H9 (cell line): Measurements from ENCODE around the gene PARD6G. TPM values are rescaled to one million over a fixed set of nuclear protein-coding genes. Genes with fewer than 3 reads are reported as not detected.

Experiments used
- DNase-seq: peaks from one replicate; pipeline ENCODE4 v3.0.0-alpha.2; 2017
- H2AFZ ChIP-seq: one replicate; pipeline ENCODE4 v1.6.1; 2013; ENCODE audit warnings: mild to moderate bottlenecking, low read length, control low read depth, moderate library complexity
- H2AK5ac ChIP-seq: 2 replicates; pipeline ENCODE4 v1.6.1; 2013; ENCODE audit warnings: low read length, control low read depth, mixed read lengths; ENCODE audit not compliant: insufficient read length
- H2BK120ac ChIP-seq: one replicate; pipeline ENCODE4 v1.6.1; 2013; ENCODE audit warnings: low read depth, mild to moderate bottlenecking, low read length, control low read depth, inconsistent platforms; ENCODE audit not compliant: poor library complexity, severe bottlenecking
- H2BK12ac ChIP-seq: 2 replicates; pipeline ENCODE4 v1.6.1; 2013; ENCODE audit warnings: low read length, control low read depth, mixed read lengths, low read depth; ENCODE audit not compliant: insufficient read length
- H2BK15ac ChIP-seq: 2 replicates; pipeline ENCODE4 v1.6.1; 2013; ENCODE audit warnings: low read depth, low read length, control low read depth
- H2BK20ac ChIP-seq: one replicate; pipeline ENCODE4 v1.6.1; 2013; ENCODE audit warnings: low read depth, mild to moderate bottlenecking, low read length, control low read depth, inconsistent platforms; ENCODE audit not compliant: poor library complexity, severe bottlenecking
- H2BK5ac ChIP-seq: 2 replicates; pipeline ENCODE4 v1.6.1; 2013; ENCODE audit warnings: low read length, control low read depth, mixed read lengths; ENCODE audit not compliant: insufficient read length
- H3K14ac ChIP-seq: 2 replicates; pipeline ENCODE4 v1.6.1; 2013; ENCODE audit warnings: low read length, control low read depth; ENCODE audit not compliant: insufficient read depth
- H3K18ac ChIP-seq: 2 replicates; pipeline ENCODE4 v1.6.1; 2013; ENCODE audit warnings: low read depth, mild to moderate bottlenecking, mixed read lengths, low read length, control low read depth; ENCODE audit not compliant: insufficient read length
- H3K23ac ChIP-seq: 2 replicates; pipeline ENCODE4 v1.6.1; 2013; ENCODE audit warnings: low read length, control low read depth, mixed read lengths, low read depth; ENCODE audit not compliant: insufficient read length
- H3K23me2 ChIP-seq: 2 replicates; pipeline ENCODE4 v1.6.1; 2013; ENCODE audit warnings: low read depth, mild to moderate bottlenecking, mixed read lengths, low read length, control low read depth; ENCODE audit not compliant: insufficient read length, poor library complexity, severe bottlenecking
- H3K27ac ChIP-seq: 2 replicates; pipeline ENCODE4 v1.5.1; 2013; ENCODE audit warnings: low read length, control low read depth, mixed read lengths, low read depth; ENCODE audit not compliant: insufficient read length
- H3K27me3 ChIP-seq: 2 replicates; pipeline ENCODE4 v1.6.1; 2013; ENCODE audit warnings: low read length, control low read depth, inconsistent platforms; ENCODE audit not compliant: insufficient read depth
- H3K4ac ChIP-seq: 2 replicates; pipeline ENCODE4 v1.6.1; 2013; ENCODE audit warnings: low read depth, mild to moderate bottlenecking, control low read depth, inconsistent platforms, low read length, moderate library complexity
- H3K4me1 ChIP-seq: 2 replicates; pipeline ENCODE4 v1.6.1; 2013; ENCODE audit warnings: low read length, control low read depth, inconsistent platforms; ENCODE audit not compliant: insufficient read depth
- H3K4me2 ChIP-seq: 2 replicates; pipeline ENCODE4 v1.6.1; 2013; ENCODE audit warnings: low read length, control low read depth, mixed read lengths; ENCODE audit not compliant: insufficient read length, insufficient read depth
- H3K56ac ChIP-seq: 2 replicates; pipeline ENCODE4 v1.6.1; 2013; ENCODE audit warnings: low read depth, mild to moderate bottlenecking, mixed read lengths, low read length, control low read depth; ENCODE audit not compliant: insufficient read length
- H3K79me1 ChIP-seq: 2 replicates; pipeline ENCODE4 v1.6.1; 2013; ENCODE audit warnings: low read depth, mild to moderate bottlenecking, moderate library complexity, low read length, control low read depth, inconsistent platforms; ENCODE audit not compliant: insufficient read depth, poor library complexity, severe bottlenecking
- H3K79me2 ChIP-seq: 2 replicates; pipeline ENCODE4 v1.6.1; 2013; ENCODE audit warnings: low read length, control low read depth, inconsistent platforms; ENCODE audit not compliant: insufficient read depth
- H3K9ac ChIP-seq: 2 replicates; pipeline ENCODE4 v1.6.1; 2013; ENCODE audit warnings: low read length, control low read depth, mixed read lengths; ENCODE audit not compliant: insufficient read length; ENCODE audit errors: extremely low read depth
- H3K9me3 ChIP-seq: one replicate; pipeline ENCODE4 v1.6.1; 2013; ENCODE audit warnings: low read depth, low read length, inconsistent platforms; ENCODE audit not compliant: control insufficient read depth
- H3T11ph ChIP-seq: one replicate; pipeline ENCODE4 v1.6.1; 2013; ENCODE audit warnings: mild to moderate bottlenecking, low read length, control low read depth, inconsistent platforms
- H4K20me1 ChIP-seq: one replicate; pipeline ENCODE4 v1.6.1; 2013; ENCODE audit not compliant: control insufficient read depth, insufficient read length, insufficient read depth
- H4K5ac ChIP-seq: 2 replicates; pipeline ENCODE4 v1.6.1; 2013; ENCODE audit warnings: low read depth, mild to moderate bottlenecking, mixed read lengths, low read length, control low read depth; ENCODE audit not compliant: insufficient read length
- H4K8ac ChIP-seq: replicated peaks from 2 replicates; pipeline ENCODE4 v1.6.1; 2013; ENCODE audit warnings: low read length, control low read depth, mixed read lengths, low read depth; ENCODE audit not compliant: insufficient read length
- H4K91ac ChIP-seq: 2 replicates; pipeline ENCODE4 v1.6.1; 2013; ENCODE audit warnings: low read depth, mild to moderate bottlenecking, moderate library complexity, mixed read lengths, low read length, control low read depth; ENCODE audit not compliant: insufficient read length
- H3K27ac Mint-ChIP-seq, 3 experiments: 2 replicates in 2 of 3; 3 replicates in 1 of 3; pipeline ENCODE4 v1.8.0; 2020 to 2021; ENCODE audit warnings: mixed read lengths in 3 of 3, mild to moderate bottlenecking in 1 of 3, moderate library complexity in 1 of 3
- H3K27me3 Mint-ChIP-seq: 2 replicates; pipeline ENCODE4 v1.8.0; 2021; ENCODE audit warnings: low read depth, mild to moderate bottlenecking, moderate library complexity, mixed read lengths
- H3K36me3 Mint-ChIP-seq, 3 experiments: 2 replicates in 2 of 3; 3 replicates in 1 of 3; pipeline ENCODE4 v1.8.0; 2020 to 2021; ENCODE audit warnings: low read depth in 3 of 3, mixed read lengths in 3 of 3; ENCODE audit not compliant: insufficient read depth in 1 of 3
- H3K4me1 Mint-ChIP-seq, 2 experiments: 2 replicates each; pipeline ENCODE4 v1.8.0; 2020; ENCODE audit warnings: mixed read lengths in 2 of 2
- H3K4me3 Mint-ChIP-seq, 2 experiments: 2 replicates in 1 of 2; 3 replicates in 1 of 2; pipeline ENCODE4 v1.8.0; 2020 to 2021; ENCODE audit warnings: mild to moderate bottlenecking in 2 of 2, mixed read lengths in 2 of 2, moderate library complexity in 1 of 2
- H3K9me3 Mint-ChIP-seq, 2 experiments: 2 replicates in 1 of 2; 3 replicates in 1 of 2; pipeline ENCODE4 v1.8.0; 2020; ENCODE audit warnings: mild to moderate bottlenecking in 2 of 2, mixed read lengths in 2 of 2, moderate library complexity in 1 of 2
- WGBS: extraction: QIAGEN DNeasy Blood & Tissue Kit; methylation state at CpG from one replicate; pipeline ENCODE4 v1.1.7; 2013; ENCODE audit warnings: missing lambda C conversion rate, low lambda C conversion rate, mixed read lengths; ENCODE audit not compliant: insufficient read length; ENCODE audit errors: extremely low coverage; 5-methylcytosine and 5-hydroxymethylcytosine counted together
- total RNA-seq: library from RNA; stranded (reverse); gene quantifications from 2 replicates; pipeline ENCODE4 v1.2.1, GENCODE V29; 2021
- TF ChIP-seq, protein P1 (sequence below): fragments of 200-600 bp; sonication (generic); conservative IDR thresholded peaks from 3 replicates; pipeline ENCODE4 v1.8.0; 2021; ENCODE audit warnings: antibody characterized with exemption, mild to moderate bottlenecking

PARD6G gene
- total RNA-seq, 1 experiment from 2014 or later, result 11.2 TPM

GRCh38 chr18:80192653-80193385, 54.5 kb downstream of the PARD6G start:
- H3K27ac ChIP-seq, result no peak overlapping the region
- H3K79me2 ChIP-seq, result no peaks in the 10 kb centered on the region
- H3K27me3 Mint-ChIP-seq, result 0 out of 2 replicates have a peak, but pooled peaks cover 3% of the 10 kb centered on the region
- H3K23ac ChIP-seq, result no peak overlapping the region
- no peak overlapping the region for H2BK5ac ChIP-seq
- H3K56ac ChIP-seq, result no peak overlapping the region
- H2BK20ac ChIP-seq, result no peak overlapping the region
- H3K18ac ChIP-seq, result no peak overlapping the region
- H3K27me3 ChIP-seq, result no peaks in the 10 kb centered on the region
- H3K14ac ChIP-seq, result no peak overlapping the region
- H4K91ac ChIP-seq, result no peak overlapping the region
- no peak overlapping the region for H2BK120ac ChIP-seq
- H2BK12ac ChIP-seq, result no peak overlapping the region
- H4K8ac ChIP-seq, result no peak overlapping the region
- TF ChIP-seq, protein P1, sequence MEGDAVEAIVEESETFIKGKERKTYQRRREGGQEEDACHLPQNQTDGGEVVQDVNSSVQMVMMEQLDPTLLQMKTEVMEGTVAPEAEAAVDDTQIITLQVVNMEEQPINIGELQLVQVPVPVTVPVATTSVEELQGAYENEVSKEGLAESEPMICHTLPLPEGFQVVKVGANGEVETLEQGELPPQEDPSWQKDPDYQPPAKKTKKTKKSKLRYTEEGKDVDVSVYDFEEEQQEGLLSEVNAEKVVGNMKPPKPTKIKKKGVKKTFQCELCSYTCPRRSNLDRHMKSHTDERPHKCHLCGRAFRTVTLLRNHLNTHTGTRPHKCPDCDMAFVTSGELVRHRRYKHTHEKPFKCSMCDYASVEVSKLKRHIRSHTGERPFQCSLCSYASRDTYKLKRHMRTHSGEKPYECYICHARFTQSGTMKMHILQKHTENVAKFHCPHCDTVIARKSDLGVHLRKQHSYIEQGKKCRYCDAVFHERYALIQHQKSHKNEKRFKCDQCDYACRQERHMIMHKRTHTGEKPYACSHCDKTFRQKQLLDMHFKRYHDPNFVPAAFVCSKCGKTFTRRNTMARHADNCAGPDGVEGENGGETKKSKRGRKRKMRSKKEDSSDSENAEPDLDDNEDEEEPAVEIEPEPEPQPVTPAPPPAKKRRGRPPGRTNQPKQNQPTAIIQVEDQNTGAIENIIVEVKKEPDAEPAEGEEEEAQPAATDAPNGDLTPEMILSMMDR, result no peak
- H3K9ac ChIP-seq, result no peak overlapping the region
- no CpG with 5 or more reads among the region's 11 CpGs for WGBS
- no peak overlapping the region for H2BK15ac ChIP-seq
- no peak overlapping the region for H3K4me3 Mint-ChIP-seq
- H3K9me3 Mint-ChIP-seq, result no peaks in the 10 kb centered on the region
- no peak for DNase-seq
- no peak overlapping the region for H3K4ac ChIP-seq
- no peak overlapping the region for H3K4me2 ChIP-seq
- no peak overlapping the region for H2AFZ ChIP-seq
- no peaks in the 10 kb centered on the region for H3K36me3 Mint-ChIP-seq
- no peaks in the 10 kb centered on the region for H3K23me2 ChIP-seq
- H3K4me1 Mint-ChIP-seq, result peaks cover 20 to 25% of the 10 kb centered on the region in 2 experiments
- no peaks in the 10 kb centered on the region for H3K9me3 ChIP-seq
- H4K20me1 ChIP-seq, result no peaks in the 10 kb centered on the region
- no peak overlapping the region for H3T11ph ChIP-seq
- H3K79me1 ChIP-seq, result no peaks in the 10 kb centered on the region
- H4K5ac ChIP-seq, result no peak overlapping the region
- no peak overlapping the region for H2AK5ac ChIP-seq
- peaks cover 8% of the 10 kb centered on the region for H3K4me1 ChIP-seq
- no peak overlapping the region for H3K27ac Mint-ChIP-seq
